Activated naive CD4-positive, alpha-beta T cell treated with anti-CD3 and anti-CD28 coated beads, Interleukin-2, amount 50 U/mL, for 72 hours (primary cell): ENCODE measurements around the gene LINS1. TPM values are rescaled to one million over a fixed set of nuclear protein-coding genes. Genes with fewer than 3 reads are reported as not detected.

Source experiments
- ATAC-seq, 2 donors: fragments of 150-1000 bp; cut with Tn5 transposase; 2 replicates each; pipeline ENCODE4 v1.10.0; 2021; ENCODE audit warnings: mild to moderate bottlenecking in 2 of 2, moderate library complexity in 2 of 2
- DNase-seq, 2 donors: peaks; one replicate each; pipeline ENCODE4 v3.0.0; 2021 to 2022; ENCODE audit warnings: low spot score in 2 of 2
- H3K27ac Mint-ChIP-seq, 2 donors: one replicate each; pipeline ENCODE4 v1.8.0; 2022; ENCODE audit warnings: mild to moderate bottlenecking in 2 of 2, mixed read lengths in 2 of 2
- H3K36me3 Mint-ChIP-seq, 2 donors: one replicate each; pipeline ENCODE4 v1.8.0; 2022; ENCODE audit warnings: mixed read lengths in 2 of 2
- H3K9me3 Mint-ChIP-seq, 2 donors: one replicate each; pipeline ENCODE4 v1.8.0; 2022; ENCODE audit warnings: mixed read lengths in 2 of 2
- total RNA-seq, 2 donors: library from RNA; stranded (reverse); gene quantifications; one replicate each; pipeline ENCODE4 v1.2.3, GENCODE V29; 2022

The LINS1 gene, protein sequence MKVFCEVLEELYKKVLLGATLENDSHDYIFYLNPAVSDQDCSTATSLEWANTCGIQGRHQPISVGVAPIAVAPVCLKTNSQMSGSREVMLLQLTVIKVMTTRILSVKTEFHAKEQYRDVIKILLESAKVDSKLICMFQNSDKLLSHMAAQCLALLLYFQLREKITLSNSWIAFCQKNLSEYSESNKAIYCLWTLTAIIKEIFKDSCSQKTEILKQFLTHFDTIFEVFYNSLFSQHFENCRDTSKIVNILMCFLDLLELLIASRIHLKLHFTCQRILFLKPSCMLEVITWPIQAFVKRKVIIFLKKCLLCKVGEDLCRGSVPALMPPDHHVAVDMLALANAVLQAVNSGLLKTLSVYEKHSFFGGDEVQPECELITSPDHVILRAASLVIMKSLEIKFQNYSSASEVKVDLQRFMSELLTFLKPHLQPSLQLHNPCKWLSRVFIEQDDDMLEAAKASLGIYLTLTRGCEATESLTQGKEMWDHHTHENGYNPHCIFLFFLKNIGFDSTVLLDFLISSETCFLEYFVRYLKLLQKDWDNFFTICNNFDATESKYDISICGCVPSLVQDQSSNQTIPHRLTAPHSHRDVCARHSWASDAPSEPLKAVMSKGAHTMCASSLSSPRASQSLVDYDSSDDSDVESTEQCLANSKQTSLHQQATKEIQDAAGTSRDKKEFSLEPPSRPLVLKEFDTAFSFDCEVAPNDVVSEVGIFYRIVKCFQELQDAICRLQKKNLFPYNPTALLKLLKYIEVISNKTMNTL
- total RNA-seq, result 10 to 100 TPM; 48.9 to 63.9 TPM

DNA sequence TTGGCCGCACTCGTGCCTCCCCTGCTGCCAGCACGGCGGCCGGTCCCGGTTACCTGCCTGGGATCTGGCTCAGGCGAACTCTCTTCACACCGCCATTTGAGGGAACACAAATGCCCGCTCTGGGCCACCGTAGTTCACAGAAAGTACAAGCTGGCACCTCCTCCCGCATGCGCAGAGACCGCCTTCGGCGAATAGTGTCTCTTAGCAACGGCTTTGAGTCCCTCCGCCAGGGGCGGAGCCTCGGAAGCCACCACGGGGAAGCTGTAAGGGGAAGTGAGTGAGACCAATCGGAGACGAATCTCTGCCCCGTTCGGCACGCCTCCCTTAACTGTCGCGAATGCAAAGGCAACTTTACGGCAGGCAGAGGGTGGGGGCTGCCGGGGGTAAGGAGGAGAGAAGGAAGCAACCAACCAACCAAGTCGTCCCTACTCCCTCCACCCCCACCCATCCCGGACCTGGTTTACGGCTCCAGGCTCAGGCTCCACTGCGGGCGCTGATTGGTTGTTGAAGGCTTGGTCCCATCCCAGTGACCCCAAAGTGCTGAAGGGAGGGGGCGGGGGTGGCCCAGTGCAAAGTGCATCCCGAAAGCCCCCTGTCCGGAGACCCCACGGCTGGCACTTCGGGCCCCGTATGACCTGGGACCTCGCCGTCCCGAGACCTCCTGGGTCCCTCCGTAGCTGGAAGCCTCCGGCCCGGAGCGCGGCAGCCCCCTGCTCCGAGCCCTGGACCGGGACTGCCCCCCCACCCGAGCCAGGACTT is at the start of gene LINS1, which contains the start of gene ASB7:
Gene LINS1, minus strand, starts transcription at position 121 of the 759 bp plus-strand sequence. CDS start 21,342 bp downstream, outside the sequence.
Gene ASB7, plus strand, starts transcription at position 526 of the 759 bp plus-strand sequence. CDS start 9,628 bp downstream, outside the sequence.
- DNase-seq (peak; percentile 98 to 100), ATAC-seq (peak; percentile 82 to 88)
- Mint-ChIP-seq H3K27ac (peak within 1 kb of the TSS in 1 of 2 donors; percentile 99), H3K36me3 (peaks cover 23% of the 10 kb centered on the region in 2 donors), H3K9me3 (no peaks in the 10 kb centered on the region)

DNA sequence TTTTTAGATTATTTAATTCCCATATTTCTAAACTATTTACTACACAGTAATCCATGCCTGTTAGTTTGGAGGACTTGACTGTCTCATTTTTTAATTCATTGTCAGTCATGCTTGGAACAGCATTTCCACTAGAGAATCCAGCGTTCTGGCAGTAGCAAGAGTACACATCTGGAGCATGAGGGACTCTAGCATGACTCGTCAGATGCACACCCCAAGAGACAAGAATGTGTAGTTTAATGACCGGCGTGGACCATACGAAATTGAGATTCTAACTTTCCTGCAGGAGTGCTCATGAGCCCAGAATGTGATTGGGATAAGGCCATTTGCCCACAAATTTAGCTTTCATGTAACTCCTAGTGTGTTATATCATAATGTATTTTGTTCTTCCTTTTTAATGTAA is 49.3 kb upstream of the LINS1 start:
- Mint-ChIP-seq H3K27ac (no peak overlapping the region), H3K9me3 (no peaks in the 10 kb centered on the region), H3K36me3 (no peaks in the 10 kb centered on the region)
- DNase-seq, result no peak
- no peak for ATAC-seq

DNA sequence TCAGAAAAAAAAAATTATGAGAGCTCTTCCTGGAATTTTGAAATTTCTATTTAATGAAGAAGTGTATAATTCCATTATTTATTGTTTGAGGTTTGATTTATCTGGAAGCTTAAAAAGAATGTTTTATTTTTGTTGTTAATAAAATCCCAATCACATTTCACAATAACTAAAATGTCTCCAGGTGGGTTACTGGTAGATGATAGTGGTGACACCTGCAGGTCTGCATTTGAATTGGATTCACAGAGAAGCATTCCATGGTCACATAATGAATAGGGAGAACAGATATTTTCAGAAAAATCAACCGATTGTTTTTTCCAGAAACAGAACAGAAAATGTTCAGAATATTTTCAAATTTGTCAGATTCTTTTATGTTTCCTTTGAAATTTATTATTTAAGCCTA is 48.7 kb upstream of the LINS1 start:
- no peaks in the 10 kb centered on the region for H3K9me3 Mint-ChIP-seq
- H3K27ac Mint-ChIP-seq, result no peak overlapping the region
- no peaks in the 10 kb centered on the region for H3K36me3 Mint-ChIP-seq
- ATAC-seq (no peak), DNase-seq (no peak)

DNA sequence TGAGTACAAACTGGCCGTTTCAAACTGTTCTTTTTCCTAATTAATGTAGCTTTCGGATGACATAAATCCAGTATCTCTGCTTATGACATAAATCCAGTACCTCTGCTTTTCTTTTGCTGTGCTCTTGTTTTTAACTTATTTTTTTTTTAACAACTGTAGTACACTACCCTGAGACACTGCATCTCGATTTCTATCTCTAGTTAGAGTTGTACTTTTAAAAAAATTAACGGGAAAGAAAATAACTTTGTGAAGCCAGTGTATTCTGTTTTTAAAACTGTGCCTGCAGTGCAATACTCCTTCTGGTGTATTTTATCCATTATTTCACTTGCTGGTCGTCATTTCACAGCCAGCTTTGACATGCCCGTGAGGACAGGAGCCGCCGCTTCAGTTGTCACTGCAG is 47.0 kb upstream of the LINS1 start:
- ATAC-seq (no peak), DNase-seq (no peak)
- no peaks in the 10 kb centered on the region for H3K9me3 Mint-ChIP-seq
- no peaks in the 10 kb centered on the region for H3K36me3 Mint-ChIP-seq
- H3K27ac Mint-ChIP-seq, result no peak overlapping the region

DNA sequence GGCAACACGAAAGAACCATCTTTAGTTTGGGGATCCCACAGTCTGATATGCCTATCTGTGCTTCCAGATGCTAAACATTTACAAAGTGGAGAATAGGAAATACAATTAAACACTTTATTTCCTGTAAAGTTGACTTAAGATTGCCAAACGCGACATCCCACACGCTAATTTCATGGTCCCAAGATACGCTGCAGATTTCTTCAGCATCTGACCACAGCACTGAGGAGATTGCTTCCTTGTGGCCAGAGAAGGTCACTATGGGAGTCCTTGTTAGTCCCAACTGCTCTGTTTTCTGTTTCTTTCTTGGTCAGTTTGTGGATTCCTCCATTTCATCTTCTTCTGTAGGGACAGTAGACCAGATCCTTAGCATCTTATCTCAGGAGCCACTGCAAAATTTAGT is 43.7 kb upstream of the LINS1 start:
- Mint-ChIP-seq H3K36me3 (no peaks in the 10 kb centered on the region), H3K9me3 (no peaks in the 10 kb centered on the region), H3K27ac (no peak overlapping the region)
- ATAC-seq, result no peak
- DNase-seq, result no peak

DNA sequence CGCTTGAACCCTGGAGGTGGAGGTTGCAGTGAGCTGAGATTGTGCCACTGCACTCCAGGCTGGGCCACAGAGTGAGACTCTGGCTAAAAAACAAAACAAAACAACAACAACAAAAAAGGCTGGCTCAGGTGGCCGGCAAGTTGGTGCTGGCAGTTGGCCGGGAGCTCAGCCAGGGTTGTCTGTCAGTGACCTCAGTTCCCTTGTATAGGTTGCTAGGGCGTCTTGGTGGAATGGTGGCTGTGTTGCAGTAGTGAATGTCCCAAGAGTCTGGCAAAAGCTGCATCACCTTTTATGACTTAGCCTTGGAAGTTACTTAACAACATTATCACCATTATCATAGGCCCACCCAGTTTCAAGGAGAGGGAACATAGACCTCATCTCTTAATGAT is 41.0 kb upstream of the LINS1 start:
- Mint-ChIP-seq H3K9me3 (no peaks in the 10 kb centered on the region), H3K27ac (no peak overlapping the region), H3K36me3 (no peaks in the 10 kb centered on the region)
- no peak for ATAC-seq
- DNase-seq, result no peak

DNA sequence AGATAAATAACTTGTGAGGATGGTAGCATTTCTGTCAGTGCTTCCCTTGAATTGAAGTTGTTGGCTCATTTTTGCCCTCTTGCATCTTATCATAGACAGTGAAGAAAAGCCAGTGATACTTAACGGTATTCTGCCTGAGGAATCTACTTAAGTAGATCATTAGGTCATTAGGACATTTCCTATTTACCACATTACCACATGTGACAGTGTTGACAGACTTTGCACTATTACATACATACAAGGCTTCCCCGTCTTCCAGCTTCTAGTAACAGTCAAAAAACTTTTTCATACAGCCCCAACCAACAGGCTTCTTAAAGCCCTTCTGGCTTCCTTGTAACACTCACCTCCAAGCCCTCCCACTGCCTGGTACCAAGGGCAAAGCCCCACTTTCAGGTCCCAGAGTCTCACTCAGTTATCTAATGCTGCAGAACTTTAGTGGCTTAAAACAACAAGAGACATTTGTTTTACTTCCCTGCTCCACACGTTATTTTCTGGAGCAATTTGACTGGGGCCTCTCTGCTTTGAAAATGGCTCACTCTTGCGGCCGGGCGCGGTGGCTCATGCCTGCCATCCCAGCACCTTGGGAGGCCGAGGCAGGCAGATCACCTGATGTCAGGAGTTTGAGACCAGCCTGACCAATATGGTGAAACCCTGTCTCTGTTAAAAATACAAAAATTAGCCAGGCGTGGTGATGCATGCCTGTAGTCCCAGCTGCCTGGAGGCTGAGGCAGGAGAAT is 40.4 kb upstream of the LINS1 start:
- DNase-seq, result no peak
- Mint-ChIP-seq H3K27ac (no peak overlapping the region), H3K36me3 (peaks cover 0 to 2% of the 10 kb centered on the region in 2 donors), H3K9me3 (no peaks in the 10 kb centered on the region)
- ATAC-seq, result no peak

DNA sequence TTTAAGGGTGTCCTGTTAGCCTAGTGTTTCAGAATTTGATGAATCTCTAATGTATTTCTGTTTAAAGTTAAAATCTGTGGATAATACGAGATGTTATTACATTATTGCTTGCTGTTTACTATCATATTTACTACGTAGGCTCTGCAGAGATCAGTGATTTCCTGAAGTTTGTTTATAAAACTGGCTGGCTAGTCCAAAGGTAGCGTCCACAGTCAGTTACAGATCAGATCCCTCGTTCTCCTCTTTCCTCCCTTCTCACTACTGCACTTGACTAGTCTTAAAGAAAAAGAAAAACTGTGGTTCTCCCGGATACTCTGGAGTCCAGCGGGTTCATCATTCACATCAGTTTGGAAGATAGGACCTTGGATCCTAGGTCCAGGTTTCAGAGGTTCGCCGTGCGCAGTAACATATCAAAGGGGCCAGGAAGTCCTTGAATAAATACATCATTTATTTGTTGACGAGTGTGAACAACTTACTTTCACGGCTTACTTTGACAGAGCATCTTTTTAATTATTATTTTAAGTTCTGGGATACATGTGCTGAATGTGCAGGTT is 36.3 kb upstream of the LINS1 start:
- DNase-seq (no peak), ATAC-seq (no peak)
- Mint-ChIP-seq H3K27ac (no peak overlapping the region), H3K36me3 (peaks cover 0 to 7% of the 10 kb centered on the region in 2 donors), H3K9me3 (no peaks in the 10 kb centered on the region)

DNA sequence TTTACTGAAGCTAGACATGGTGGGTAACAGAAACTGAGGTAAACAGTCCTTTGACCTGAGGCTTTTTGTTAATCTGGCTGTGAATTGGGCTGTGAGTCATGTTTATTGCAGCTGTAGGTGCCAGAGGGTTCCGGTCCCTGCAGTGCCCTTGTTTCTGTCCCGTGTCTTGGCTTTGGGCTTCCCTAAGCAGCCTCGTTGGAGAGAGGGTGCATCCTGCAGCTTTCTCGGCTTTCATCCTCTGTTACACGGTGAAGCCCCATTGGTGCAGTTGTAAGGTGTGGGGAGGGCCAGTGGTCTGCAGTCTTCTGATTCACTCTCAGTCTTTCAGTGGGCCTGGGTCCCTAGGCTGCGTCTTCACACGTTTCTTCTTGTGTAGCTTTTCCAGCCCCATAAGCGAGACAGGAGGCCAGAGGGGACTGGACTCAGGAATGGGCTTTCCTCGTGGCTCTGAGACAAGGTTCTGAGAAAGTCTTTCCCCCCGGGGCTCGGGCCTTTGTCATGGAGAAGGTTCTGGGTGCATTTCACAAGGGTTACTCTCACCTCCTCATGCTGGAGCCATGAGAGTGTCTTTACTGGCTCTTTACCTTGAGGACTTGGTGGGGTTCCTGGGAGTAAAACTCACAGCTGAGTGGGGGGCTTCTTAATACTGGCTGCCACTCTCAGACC is 33.6 kb upstream of the LINS1 start:
- H3K9me3 Mint-ChIP-seq, result no peaks in the 10 kb centered on the region
- H3K36me3 Mint-ChIP-seq, result peaks cover 0 to 7% of the 10 kb centered on the region in 2 donors
- no peak for DNase-seq
- ATAC-seq, result no peak
- H3K27ac Mint-ChIP-seq, result no peak overlapping the region

DNA sequence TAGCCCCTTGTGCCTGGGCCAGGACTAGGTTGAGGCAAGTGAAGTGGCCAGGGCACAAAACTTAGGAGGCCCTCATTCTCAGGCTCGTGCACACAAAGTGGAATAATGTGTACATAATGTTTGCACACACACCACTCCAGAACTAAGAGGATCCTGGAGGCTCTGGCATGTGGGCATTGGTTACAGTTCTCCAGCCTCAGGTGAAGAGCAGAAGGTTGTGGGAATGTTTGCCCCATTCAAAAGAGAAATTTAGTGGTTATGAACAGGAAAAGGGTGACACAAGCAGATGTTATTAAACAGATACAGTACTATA is 31.7 kb upstream of the LINS1 start:
- ATAC-seq (no peak), DNase-seq (no peak)
- Mint-ChIP-seq H3K27ac (no peak overlapping the region), H3K9me3 (no peaks in the 10 kb centered on the region), H3K36me3 (peaks cover 0 to 7% of the 10 kb centered on the region in 2 donors)

DNA sequence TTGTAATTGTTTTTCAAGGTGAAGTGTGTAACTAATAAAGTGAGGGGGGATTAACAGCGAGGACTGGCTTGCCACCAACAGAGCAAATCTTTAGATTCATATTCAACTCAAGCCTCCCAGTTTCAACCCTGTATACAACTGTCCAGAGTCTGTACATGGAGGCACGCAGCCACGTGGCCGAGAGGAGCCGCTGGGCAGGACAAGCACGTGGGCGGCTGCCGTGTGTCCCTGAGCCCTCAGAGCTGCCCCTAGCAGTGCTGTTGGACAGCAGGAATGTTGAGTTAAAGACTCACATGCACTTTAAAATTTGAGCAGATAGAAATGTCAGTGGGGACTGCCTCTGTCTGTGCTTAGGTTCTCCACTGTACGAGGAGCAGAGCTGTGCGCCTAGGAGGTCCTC is 29.8 kb upstream of the LINS1 start:
- Mint-ChIP-seq H3K36me3 (no peaks in the 10 kb centered on the region), H3K9me3 (no peaks in the 10 kb centered on the region), H3K27ac (no peak overlapping the region)
- ATAC-seq, result no peak
- DNase-seq, result no peak

DNA sequence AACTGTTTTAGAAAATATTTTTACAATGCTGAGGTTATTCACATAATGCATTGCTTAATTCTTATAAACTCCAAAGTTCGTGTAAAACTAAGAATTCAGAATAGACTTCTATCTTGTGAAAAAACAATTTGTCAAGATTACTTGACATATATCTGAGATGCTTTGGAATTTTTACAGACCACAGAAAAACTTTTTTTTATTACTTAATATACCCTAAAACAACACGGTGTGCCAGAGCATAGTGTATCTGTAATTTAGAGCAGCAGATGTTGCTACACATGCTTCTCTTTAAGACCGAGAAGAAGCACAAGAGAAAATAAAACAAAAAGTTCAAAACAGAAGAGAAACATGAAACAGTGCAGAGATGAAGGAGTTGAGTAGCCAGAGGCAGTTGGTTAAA is 26.8 kb upstream of the LINS1 start:
- no peaks in the 10 kb centered on the region for H3K36me3 Mint-ChIP-seq
- no peak for ATAC-seq

DNA sequence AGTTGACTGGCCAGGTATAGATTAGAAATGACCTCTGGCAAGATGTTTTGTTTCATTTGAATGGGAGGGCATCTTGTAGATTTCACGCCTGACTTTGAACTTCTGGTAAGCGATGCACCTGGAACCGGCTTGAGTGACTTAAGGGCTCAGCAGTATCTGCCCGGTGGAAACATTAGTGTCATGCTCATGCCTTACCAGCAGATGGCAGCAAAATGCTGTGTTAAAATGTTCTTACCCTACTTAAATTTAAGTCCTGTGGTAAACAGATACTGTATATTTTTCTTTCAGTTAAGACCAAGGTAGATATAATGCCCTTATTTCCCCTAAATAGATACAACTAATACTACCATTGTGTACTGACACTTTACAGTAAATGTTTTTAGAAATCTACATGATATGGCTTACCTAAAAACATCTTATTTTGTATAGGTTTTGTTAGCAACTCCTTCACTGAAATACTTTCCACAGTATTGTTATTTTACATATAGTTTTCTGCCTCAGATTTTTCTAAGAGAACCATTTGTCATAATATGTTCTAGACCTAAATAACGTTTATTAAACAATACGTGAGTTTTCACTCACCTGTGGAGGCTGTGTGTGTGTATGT is 25.9 kb upstream of the LINS1 start:
- DNase-seq, result peak; percentile 59 to 62

More for the DNA sequence above, 26.8 kb upstream of the LINS1 start:
- Mint-ChIP-seq H3K9me3 (no peaks in the 10 kb centered on the region), H3K27ac (no peak overlapping the region)
- DNase-seq, result no peak

DNA sequence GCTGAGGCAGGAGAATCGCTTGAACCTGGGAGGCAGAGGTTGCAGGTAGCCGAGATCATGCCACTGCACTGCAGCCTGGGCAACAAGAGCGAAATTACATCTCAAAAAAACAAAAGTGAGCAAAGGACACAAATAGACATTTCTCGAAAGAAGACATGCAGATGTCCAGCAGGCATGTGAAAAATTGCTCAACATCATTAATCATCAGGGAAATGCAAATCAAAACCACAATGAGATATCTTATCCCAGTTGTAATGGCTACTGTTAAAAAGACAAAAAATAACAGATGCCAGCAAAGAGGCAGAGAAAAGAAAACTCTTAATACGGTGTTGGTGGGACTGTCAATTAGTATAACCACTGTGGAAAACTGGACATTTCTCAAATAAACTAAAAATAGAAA is 21.3 kb upstream of the LINS1 start:
- ATAC-seq (no peak), DNase-seq (no peak)
- H3K9me3 Mint-ChIP-seq, result no peaks in the 10 kb centered on the region
- H3K27ac Mint-ChIP-seq, result peak overlapping the region in 1 of 2 donors; percentile 64
- H3K36me3 Mint-ChIP-seq, result peaks cover 0 to 7% of the 10 kb centered on the region in 2 donors

More for the DNA sequence above, 25.9 kb upstream of the LINS1 start:
- ATAC-seq, result peak; percentile 75
- Mint-ChIP-seq H3K36me3 (no peaks in the 10 kb centered on the region), H3K27ac (no peak overlapping the region), H3K9me3 (no peaks in the 10 kb centered on the region)

DNA sequence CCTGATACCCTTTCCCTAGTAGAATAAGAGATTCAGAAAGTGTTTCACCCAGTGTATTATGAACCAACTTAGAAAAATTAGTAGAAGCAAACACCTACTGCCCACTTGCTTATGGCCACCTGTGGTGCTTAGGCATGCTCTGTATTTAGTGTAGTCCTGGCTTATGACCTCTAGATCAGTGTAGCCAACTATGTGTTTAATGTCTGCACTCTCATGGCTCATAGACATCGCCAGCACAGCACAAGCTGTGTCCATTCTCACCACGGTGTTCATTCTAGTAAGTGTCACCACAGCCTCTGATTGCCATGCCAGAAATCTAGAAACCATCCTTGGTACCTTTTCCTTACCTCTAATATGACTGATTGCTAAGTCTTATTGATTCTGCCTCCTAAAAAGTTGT is 14.7 kb upstream of the LINS1 start:
- H3K36me3 Mint-ChIP-seq, result peaks cover under 1 to 4% of the 10 kb centered on the region in 2 donors
- peak overlapping the region in 1 of 2 donors; percentile 51 for H3K27ac Mint-ChIP-seq
- H3K9me3 Mint-ChIP-seq, result no peaks in the 10 kb centered on the region
- ATAC-seq, result no peak
- no peak for DNase-seq
